GM12864 (cell line): ENCODE measurements around the gene MYO5A.

Experiments used
- DNase-seq: peaks from one replicate; pipeline ENCODE4 v3.0.0-alpha.2; 2011; ENCODE audit warnings: low read depth
- H3K4me3 ChIP-seq: 2 replicates; pipeline ENCODE4 v1.5.1; 2011; ENCODE audit warnings: mild to moderate bottlenecking, low read depth, low read length, control low read depth
- TF ChIP-seq, protein P1 (sequence below): IDR thresholded peaks from 2 replicates; pipeline ENCODE4 v1.5.1; 2011; ENCODE audit warnings: low read depth, mild to moderate bottlenecking, moderate library complexity, low read length, control low read depth, inconsistent platforms; ENCODE audit errors: missing control alignments

Gene MYO5A

DNA sequence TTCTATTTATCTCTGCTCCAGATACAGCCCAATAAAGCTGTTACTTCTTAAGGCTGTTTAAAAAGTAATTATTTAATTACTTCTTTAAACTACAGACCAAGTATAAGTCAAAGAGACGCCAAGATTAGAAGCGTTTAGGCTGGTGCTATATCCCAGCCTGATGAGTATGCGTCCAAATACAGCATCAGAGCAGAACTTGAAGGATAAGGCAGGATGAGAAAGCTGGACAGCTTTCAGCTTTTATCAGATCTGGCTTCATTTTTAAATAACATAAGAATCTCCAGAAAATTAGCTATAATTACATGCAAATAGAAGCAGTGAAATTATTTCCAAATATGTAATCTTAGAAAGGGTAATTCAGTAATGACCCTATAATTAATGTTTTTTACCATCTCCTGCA is 122.8 kb downstream of the MYO5A start:
- TF ChIP-seq, protein P1, sequence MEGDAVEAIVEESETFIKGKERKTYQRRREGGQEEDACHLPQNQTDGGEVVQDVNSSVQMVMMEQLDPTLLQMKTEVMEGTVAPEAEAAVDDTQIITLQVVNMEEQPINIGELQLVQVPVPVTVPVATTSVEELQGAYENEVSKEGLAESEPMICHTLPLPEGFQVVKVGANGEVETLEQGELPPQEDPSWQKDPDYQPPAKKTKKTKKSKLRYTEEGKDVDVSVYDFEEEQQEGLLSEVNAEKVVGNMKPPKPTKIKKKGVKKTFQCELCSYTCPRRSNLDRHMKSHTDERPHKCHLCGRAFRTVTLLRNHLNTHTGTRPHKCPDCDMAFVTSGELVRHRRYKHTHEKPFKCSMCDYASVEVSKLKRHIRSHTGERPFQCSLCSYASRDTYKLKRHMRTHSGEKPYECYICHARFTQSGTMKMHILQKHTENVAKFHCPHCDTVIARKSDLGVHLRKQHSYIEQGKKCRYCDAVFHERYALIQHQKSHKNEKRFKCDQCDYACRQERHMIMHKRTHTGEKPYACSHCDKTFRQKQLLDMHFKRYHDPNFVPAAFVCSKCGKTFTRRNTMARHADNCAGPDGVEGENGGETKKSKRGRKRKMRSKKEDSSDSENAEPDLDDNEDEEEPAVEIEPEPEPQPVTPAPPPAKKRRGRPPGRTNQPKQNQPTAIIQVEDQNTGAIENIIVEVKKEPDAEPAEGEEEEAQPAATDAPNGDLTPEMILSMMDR = no peak
- no peak for DNase-seq
- H3K4me3 ChIP-seq = no peak overlapping the region

DNA sequence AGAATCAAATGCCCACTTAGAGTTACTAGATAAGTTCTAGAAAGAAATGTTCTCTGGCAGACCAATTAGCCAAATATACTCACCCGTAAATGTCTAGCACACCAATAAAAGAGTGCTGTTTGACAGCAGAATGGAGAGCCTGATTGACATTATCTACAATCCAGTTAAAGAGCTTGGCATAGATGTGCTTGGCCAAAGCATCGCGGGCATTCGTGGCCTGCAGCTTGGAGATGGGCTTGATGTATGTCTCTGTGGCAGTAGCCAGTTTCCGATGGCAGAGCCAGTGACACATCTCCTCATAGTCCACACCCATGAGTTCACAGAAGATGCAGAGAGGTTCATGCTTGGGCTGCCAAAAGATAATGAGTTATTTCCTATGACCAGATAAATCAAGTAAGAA is 131.6 kb downstream of the MYO5A start:
- no peak overlapping the region for H3K4me3 ChIP-seq
- TF ChIP-seq, protein P1 = no peak
- DNase-seq = no peak

DNA sequence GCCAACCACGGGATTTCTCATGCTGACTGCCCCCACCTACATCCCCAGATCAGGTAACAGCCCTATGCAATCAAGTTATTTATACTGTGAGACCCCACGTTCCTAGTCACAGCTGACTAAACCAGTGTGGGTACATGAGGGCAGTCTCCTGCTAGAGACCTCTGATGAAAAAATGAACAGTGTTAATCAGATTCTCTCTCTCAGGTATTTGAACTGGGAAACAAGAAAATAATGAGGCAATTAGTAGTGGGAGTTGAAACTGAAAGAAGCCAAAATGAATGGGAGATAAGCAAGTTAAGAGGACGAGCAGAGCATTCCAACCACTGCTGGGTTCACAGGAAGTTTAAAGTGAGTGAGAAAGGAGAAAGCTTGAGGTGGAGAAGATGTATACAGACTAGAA is 134.6 kb downstream of the MYO5A start:
- no peak for DNase-seq
- H3K4me3 ChIP-seq = no peak overlapping the region
- TF ChIP-seq, protein P1 = no peak

DNA sequence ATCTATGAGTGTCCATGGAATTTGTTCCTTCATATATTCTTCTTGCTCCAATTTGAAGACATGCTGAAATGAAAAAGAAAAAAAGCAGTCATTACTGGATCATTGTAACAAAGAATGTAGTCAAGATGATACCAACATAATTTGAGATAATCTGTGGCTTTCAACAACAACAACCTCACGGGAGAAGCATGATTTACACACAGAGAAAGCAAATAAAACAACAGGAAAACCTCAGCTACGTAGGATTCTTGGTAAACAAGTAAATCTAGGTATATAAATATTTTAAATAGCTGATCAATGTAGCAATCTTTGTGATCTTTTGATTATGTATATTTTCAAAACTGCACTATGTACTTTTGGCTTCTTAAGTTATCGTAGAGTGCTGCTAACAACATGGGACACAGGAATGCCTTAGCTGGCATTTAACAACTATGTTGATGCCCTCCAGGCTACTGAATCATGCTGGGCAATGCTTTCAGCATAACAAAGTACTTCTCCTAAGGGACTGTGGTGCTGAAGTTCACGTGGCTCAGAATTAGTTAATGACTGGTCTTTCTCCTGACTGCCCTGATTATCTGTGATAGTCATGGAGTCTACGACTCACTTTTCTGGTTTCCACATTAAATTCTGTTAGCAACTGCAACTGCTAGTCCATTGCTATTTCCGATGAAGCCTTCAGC is 136.5 kb downstream of the MYO5A start:
- TF ChIP-seq, protein P1 = no peak
- no peak for DNase-seq
- no peak overlapping the region for H3K4me3 ChIP-seq

DNA sequence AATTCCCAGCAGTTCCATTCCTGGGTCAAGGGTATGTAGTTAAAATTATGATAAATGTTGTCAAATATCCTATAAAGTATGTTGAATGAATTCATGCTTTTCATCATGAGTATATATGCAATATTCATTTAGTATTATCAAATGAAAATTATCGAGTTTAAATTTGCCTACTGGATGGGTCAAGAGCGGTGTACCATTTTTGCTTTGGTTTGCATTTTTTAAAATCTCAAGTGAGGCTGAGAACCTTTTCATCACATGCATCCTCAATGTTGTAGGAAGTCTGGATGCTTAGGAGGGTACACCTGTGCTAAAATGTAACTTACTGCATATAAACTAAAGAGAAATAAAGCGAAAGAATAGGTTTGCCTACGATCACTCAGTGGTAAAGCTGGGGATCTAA is 137.6 kb downstream of the MYO5A start:
- DNase-seq = no peak
- TF ChIP-seq, protein P1 = no peak
- no peak overlapping the region for H3K4me3 ChIP-seq

DNA sequence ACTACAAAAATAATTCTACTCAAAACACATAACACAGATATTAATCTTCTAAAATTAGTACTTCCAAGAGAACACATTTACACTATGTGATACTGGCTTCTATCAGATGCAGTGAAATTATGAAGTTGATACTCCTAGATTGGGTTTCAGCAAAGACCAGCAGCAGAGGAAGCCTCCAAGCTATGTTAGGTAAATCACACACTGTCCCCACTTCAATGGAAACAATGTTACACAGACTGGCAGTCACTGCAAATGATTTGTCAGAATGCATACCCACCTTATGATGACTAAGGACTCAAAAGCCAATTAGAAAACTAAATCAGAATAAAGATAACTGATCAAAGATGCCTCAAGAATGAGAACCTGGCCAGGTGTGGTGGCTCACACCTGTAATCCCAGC is 143.0 kb downstream of the MYO5A start:
- H3K4me3 ChIP-seq = no peak overlapping the region
- TF ChIP-seq, protein P1 = no peak
- no peak for DNase-seq

DNA sequence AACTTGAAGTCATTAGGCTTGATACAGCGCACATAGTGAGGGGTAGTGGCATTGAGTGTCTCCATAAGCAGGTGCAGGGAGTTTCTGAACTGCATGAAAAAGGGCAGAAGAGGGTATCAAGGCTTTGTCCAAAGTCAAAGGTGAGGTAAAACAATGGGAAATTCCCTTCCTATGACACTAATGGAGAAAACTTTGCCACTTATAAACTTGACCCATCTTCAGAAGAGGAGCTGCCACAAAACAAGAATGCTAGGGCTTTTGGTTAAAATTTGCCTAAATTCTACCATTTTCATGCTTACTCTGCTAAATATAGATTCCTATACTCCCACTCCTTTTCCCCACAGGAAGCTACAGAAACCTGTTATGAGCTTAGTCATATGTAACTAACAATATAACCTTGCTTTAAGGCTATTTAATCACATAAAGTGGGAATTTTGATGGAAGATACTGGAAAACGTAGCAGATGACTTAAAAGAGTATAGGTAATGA is 145.5 kb downstream of the MYO5A start:
- TF ChIP-seq, protein P1 = no peak
- DNase-seq = peak; percentile 54
- H3K4me3 ChIP-seq = no peak overlapping the region
